DOHH2 (cell line): ENCODE data around the gene METTL25.

Experiments
- H3F3A ChIP-seq: fragments of 200-600 bp; sonication (generic), shearing (Covaris generic); 2 replicates; pipeline ENCODE4 v1.6.0; 2016; ENCODE audit warnings: antibody characterized with exemption, mild to moderate bottlenecking; ENCODE audit not compliant: control insufficient read depth, insufficient read depth
- H3K27ac ChIP-seq: fragments of 200-600 bp; sonication (generic); 2 replicates; pipeline ENCODE4 v1.5.1; 2014; ENCODE audit warnings: low read depth, mild to moderate bottlenecking, low read length, moderate library complexity
- H3K27me3 ChIP-seq: fragments of 200-600 bp; sonication (generic); 2 replicates; pipeline ENCODE4 v1.6.1; 2014; ENCODE audit warnings: mild to moderate bottlenecking, low read length, mixed read lengths; ENCODE audit not compliant: control insufficient read depth
- H3K36me3 ChIP-seq: fragments of 200-600 bp; sonication (generic); 2 replicates; pipeline ENCODE4 v1.6.1; 2014; ENCODE audit warnings: mild to moderate bottlenecking, low read length, moderate library complexity, mixed read lengths; ENCODE audit not compliant: control insufficient read depth
- H3K4me1 ChIP-seq: fragments of 200-600 bp; sonication (generic); 2 replicates; pipeline ENCODE4 v1.6.1; 2014; ENCODE audit warnings: mild to moderate bottlenecking, low read length, mixed read lengths; ENCODE audit not compliant: control insufficient read depth
- H3K4me2 ChIP-seq: fragments of 200-600 bp; sonication (generic); 2 replicates; pipeline ENCODE4 v1.6.0; 2014; ENCODE audit warnings: mild to moderate bottlenecking, low read length, moderate library complexity
- H3K4me3 ChIP-seq: fragments of 200-600 bp; sonication (generic); 2 replicates; pipeline ENCODE4 v1.5.1; 2014; ENCODE audit warnings: mild to moderate bottlenecking, low read length, mixed read lengths
- H3K79me2 ChIP-seq: fragments of 200-600 bp; sonication (generic); 2 replicates; pipeline ENCODE4 v1.6.1; 2014; ENCODE audit warnings: mild to moderate bottlenecking, low read length, mixed read lengths; ENCODE audit not compliant: control insufficient read depth
- H3K9me2 ChIP-seq: fragments of 200-600 bp; sonication (generic); replicated peaks from 2 replicates; pipeline ENCODE4 v1.6.1; 2014; ENCODE audit warnings: mild to moderate bottlenecking, low read length, mixed read lengths; ENCODE audit not compliant: control insufficient read depth
- H3K9me3 ChIP-seq: fragments of 200-600 bp; sonication (generic); 2 replicates; pipeline ENCODE4 v1.6.1; 2014; ENCODE audit warnings: antibody characterized with exemption, low read length, mixed read lengths; ENCODE audit not compliant: control insufficient read depth, insufficient read depth
- H4K20me1 ChIP-seq: fragments of 200-600 bp; sonication (generic); 2 replicates; pipeline ENCODE4 v1.6.0; 2014; ENCODE audit warnings: low read depth, mild to moderate bottlenecking, antibody characterized with exemption, low read length, moderate library complexity; ENCODE audit not compliant: control insufficient read depth, insufficient read depth
- EZH2phosphoT487 ChIP-seq: fragments of 200-600 bp; sonication (generic); IDR thresholded peaks from 2 replicates; pipeline ENCODE4 v1.6.1; 2017; ENCODE audit warnings: borderline replicate concordance, mild to moderate bottlenecking, antibody characterized with exemption, low read length, moderate library complexity, mixed read lengths
- TF ChIP-seq, protein P1 (sequence below): fragments of 200-600 bp; sonication (generic); IDR thresholded peaks from one replicate; pipeline ENCODE4 v1.5.1; 2014; ENCODE audit warnings: antibody characterized with exemption, mild to moderate bottlenecking, low read depth, low read length; ENCODE audit not compliant: poor library complexity, severe bottlenecking

The METTL25 gene

DNA sequence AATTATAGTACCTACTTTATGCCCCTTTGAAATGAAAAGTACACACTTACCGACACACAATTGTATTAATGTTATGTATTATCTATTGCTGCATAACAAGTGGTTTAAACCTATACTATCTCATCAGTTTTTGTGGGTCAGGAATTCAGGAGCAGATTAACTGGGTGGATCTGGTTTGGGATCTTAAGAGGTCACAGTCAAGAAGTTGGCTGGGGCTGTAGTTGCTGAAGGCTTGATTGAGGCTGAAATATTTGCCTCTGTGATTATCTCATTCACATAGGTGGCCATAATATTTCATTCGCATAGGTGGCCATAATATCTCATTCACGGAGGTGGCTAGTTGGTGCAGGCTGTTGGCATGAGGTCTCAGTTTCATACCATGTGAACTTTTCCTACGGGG is 5.7 kb downstream of the METTL25 start:
- Histone ChIP-seq H3K4me1 (peaks cover 10% of the 10 kb centered on the region), H3K27me3 (no peaks in the 10 kb centered on the region), H3K79me2 (peaks cover 8% of the 10 kb centered on the region), H3K9me2 (no peaks in the 10 kb centered on the region), H3K27ac (no peak overlapping the region), H3F3A (no peaks in the 10 kb centered on the region; the same call in 1 of the 2 replicates), H3K36me3 (no peaks in the 10 kb centered on the region), H3K9me3 (no peaks in the 10 kb centered on the region), H3K4me2 (no peak overlapping the region), H4K20me1 (no peaks in the 10 kb centered on the region), H3K4me3 (no peak overlapping the region)
- TF ChIP-seq, protein P1, sequence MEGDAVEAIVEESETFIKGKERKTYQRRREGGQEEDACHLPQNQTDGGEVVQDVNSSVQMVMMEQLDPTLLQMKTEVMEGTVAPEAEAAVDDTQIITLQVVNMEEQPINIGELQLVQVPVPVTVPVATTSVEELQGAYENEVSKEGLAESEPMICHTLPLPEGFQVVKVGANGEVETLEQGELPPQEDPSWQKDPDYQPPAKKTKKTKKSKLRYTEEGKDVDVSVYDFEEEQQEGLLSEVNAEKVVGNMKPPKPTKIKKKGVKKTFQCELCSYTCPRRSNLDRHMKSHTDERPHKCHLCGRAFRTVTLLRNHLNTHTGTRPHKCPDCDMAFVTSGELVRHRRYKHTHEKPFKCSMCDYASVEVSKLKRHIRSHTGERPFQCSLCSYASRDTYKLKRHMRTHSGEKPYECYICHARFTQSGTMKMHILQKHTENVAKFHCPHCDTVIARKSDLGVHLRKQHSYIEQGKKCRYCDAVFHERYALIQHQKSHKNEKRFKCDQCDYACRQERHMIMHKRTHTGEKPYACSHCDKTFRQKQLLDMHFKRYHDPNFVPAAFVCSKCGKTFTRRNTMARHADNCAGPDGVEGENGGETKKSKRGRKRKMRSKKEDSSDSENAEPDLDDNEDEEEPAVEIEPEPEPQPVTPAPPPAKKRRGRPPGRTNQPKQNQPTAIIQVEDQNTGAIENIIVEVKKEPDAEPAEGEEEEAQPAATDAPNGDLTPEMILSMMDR: no peak
- TF ChIP-seq EZH2phosphoT487: no peak

DNA sequence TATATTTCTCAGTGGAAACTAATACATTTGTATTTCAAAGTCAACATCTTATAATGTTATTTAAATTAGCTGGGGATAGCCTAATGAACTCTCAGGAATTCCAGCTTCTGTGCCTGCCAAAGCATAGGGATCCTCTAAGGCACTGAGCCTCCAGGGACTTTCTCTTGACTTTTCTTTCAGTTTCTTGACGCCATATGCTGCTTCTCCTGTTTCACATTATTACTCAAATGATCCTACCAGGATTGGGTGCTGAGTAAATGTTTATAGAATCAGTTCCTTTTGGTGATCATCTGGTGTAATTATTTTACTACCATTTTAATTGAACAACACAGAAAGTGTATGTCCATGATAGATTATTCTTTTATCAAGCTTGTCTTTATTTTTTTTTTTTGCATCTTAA is 7.9 kb downstream of the METTL25 start:
- no peaks in the 10 kb centered on the region for H3F3A ChIP-seq
- H3K4me3 ChIP-seq: no peak overlapping the region
- H3K4me1 ChIP-seq: no peaks in the 10 kb centered on the region
- no peaks in the 10 kb centered on the region for H3K79me2 ChIP-seq
- no peak overlapping the region for H3K4me2 ChIP-seq
- no peaks in the 10 kb centered on the region for H4K20me1 ChIP-seq
- TF ChIP-seq EZH2phosphoT487: no peak
- TF ChIP-seq, protein P1: no peak
- H3K27ac ChIP-seq: no peak overlapping the region
- H3K36me3 ChIP-seq: no peaks in the 10 kb centered on the region
- H3K9me2 ChIP-seq: no peaks in the 10 kb centered on the region
- H3K27me3 ChIP-seq: no peaks in the 10 kb centered on the region
- H3K9me3 ChIP-seq: no peaks in the 10 kb centered on the region

DNA sequence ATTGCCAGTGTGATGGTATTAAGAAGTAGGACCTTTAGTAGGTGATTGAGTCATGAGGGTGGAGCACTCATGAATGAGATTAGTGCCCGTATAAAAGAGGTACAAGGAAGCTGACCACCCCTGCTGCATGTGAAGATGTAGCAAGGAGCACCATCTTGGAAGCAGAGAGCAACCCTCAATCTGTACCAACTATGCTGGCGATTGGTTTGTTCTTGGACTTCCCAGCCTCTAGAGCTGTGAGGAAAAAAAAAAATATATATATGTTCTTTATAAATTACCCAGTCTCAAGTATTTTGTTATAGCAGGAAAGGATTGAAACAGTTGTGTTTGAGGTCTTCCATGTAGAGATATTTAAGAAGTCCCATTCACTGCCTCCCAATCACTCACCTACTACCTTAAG is 16.9 kb downstream of the METTL25 start:
- no peak overlapping the region for H3K27ac ChIP-seq
- H3K4me2 ChIP-seq: no peak overlapping the region
- no peaks in the 10 kb centered on the region for H3K27me3 ChIP-seq
- TF ChIP-seq EZH2phosphoT487: no peak
- TF ChIP-seq, protein P1: no peak
- no peak overlapping the region for H3K4me3 ChIP-seq
- H3K79me2 ChIP-seq: no peaks in the 10 kb centered on the region
- H4K20me1 ChIP-seq: no peaks in the 10 kb centered on the region
- H3K9me3 ChIP-seq: no peaks in the 10 kb centered on the region; the same call in 1 of the 2 replicates
- no peaks in the 10 kb centered on the region for H3K9me2 ChIP-seq
- H3F3A ChIP-seq: no peaks in the 10 kb centered on the region
- H3K36me3 ChIP-seq: no peaks in the 10 kb centered on the region
- H3K4me1 ChIP-seq: no peaks in the 10 kb centered on the region

DNA sequence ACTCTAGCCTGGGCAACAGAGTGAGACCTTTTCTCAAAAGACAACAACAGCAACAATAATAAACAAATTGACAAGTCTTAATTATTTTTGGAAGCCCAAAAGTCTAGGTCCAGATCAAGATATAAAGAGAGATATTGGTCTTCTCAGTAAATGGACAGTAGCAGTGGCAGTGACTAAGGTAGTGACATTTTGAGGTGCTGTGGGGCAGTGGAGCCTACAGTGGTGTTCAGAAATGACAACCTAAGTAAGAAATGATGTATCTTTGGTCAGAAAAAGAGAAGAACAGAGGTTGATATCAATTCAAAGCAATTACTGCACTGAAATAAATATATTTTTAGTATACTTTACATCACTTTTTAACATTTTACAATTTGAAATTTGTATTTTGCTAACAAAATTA is 20.7 kb downstream of the METTL25 start:
- Histone ChIP-seq H3K27me3 (no peaks in the 10 kb centered on the region), H3F3A (no peaks in the 10 kb centered on the region), H3K9me3 (no peaks in the 10 kb centered on the region; the same call in 1 of the 2 replicates), H3K4me2 (no peak overlapping the region), H3K79me2 (no peaks in the 10 kb centered on the region), H4K20me1 (no peaks in the 10 kb centered on the region), H3K4me1 (no peaks in the 10 kb centered on the region), H3K4me3 (no peak overlapping the region), H3K9me2 (no peaks in the 10 kb centered on the region), H3K36me3 (no peaks in the 10 kb centered on the region), H3K27ac (no peak overlapping the region)
- TF ChIP-seq, protein P1: no peak
